ENCODE measurements around the gene MRPL2.
A peak's percentile ranks its signal among the peaks of the same experiment; 100 is the strongest.

The MRPL2 gene

GRCh38 chr6:43053545-43054205 is 5.6 kb downstream of the MRPL2 start, which contains the start of gene CUL7:
TSS of gene CUL7 (minus strand) at chr6:43053851. CDS start at chr6:43052788, 1,063 bp downstream.
- TF ChIP-seq CTCF (IDR thresholded peaks at IDR 0.05; ENCODE audit: control insufficient read depth, insufficient read depth, low read depth, low read length, missing control alignments), result no peak
- peak within 1 kb of the TSS; percentile 70 for H3K4me3 ChIP-seq (ENCODE audit: control insufficient read depth, low read depth, low read length)
- peak; percentile 70 for DNase-seq (ENCODE audit: low read depth)

- H3K4me3 ChIP-seq (ENCODE audit: control insufficient read depth, low read depth, low read length), result peak overlapping the region; percentile 70
- DNase-seq (ENCODE audit: low read depth), result no peak
- TF ChIP-seq CTCF (IDR thresholded peaks at IDR 0.05; ENCODE audit: control insufficient read depth, insufficient read depth, low read depth, low read length, missing control alignments), result no peak
Measured at GRCh38 chr6:43052842-43053544, 6.2 kb downstream of the MRPL2 start.

DNA sequence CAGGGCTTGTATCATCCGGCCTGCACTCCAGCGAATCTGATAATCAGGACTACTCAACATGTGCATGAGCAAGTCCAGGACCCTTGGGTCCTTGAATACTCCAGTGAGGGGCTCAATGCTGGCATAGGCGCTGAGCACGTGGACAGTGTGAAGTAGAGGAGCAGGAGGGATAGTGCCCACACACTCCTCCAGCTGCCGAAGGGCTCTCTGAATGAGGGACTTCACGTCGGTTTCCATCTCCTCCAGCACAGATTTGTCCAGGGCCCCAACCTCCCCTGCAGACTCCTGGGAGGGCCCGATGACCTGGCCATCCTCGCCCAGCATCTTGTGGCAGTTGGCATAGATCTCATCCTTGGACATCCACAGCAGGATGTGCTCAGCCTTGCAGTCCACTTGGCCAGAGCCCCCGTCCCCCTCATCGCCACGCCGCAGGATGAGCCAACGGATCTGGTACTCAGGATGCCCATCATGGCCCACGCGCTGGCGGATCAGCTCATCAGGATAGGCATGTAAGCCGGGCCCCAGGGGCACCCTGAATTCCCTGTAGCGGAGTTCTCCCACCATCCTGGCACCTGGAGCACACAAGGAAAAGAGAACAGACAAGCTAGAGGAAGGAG is 6.9 kb downstream of the MRPL2 start:
- no peak for DNase-seq (ENCODE audit: low read depth)
- H3K4me3 ChIP-seq (ENCODE audit: control insufficient read depth, low read depth, low read length), result peak overlapping the region; percentile 70
- TF ChIP-seq CTCF (IDR thresholded peaks at IDR 0.05; ENCODE audit: control insufficient read depth, insufficient read depth, low read depth, low read length, missing control alignments), result no peak

DNA sequence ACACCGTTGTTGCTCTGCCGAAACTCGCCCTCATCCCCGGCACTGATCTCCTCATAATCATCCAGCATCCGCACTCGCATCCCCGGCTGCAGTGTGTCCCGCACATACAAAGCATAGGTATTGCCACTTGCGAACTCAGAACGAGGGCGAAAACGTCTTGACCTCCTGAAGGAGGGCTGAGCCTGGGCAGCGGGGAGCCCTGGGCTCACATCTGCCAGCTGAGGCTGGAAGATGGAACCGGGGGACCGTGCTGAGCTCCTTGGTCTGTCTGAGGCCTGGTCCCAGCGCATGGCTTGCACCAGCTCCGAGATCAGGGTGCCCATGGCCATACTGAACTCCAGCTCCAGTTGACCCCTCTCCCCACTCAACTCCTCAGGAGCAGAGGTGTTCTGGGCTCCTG is 8.3 kb downstream of the MRPL2 start:
- no peak for TF ChIP-seq CTCF (IDR thresholded peaks at IDR 0.05; ENCODE audit: control insufficient read depth, insufficient read depth, low read depth, low read length, missing control alignments)

GRCh38 chr6:43047998-43048397 is 11.2 kb downstream of the MRPL2 start:
- no peak overlapping the region for H3K4me3 ChIP-seq (ENCODE audit: control insufficient read depth, low read depth, low read length)
- no peak for TF ChIP-seq CTCF (IDR thresholded peaks at IDR 0.05; ENCODE audit: control insufficient read depth, insufficient read depth, low read depth, low read length, missing control alignments)
- DNase-seq (ENCODE audit: low read depth), result no peak

More for the DNA sequence above, 8.3 kb downstream of the MRPL2 start:
- DNase-seq (ENCODE audit: low read depth), result no peak
- no peak overlapping the region for H3K4me3 ChIP-seq (ENCODE audit: control insufficient read depth, low read depth, low read length)

DNA sequence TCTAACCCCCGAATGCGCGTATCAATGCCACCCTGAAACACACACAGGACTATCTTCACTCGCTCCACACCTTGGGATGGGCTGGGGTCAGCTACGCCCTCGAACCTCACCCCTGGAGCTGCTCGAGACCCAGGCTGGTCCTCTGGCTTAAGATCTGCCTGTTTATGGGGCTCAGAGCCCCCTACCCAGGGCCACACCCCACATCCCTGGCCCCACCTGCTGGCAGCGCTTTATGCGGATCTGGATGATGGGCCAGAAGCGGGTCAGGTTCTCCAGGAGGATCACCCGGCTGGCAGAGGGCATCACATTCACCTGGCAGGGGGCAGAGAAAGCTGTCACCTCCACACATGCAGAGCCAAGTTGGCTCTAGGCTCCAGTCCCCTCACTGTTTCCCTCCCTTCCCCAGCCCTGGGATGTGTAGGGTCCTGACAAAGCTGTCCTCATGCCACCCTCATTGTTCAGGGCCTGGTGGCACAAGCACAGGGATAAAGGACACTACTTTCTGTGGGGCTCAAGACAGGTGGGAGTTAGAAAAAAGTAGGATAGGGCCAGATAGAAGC is 13.8 kb downstream of the MRPL2 start:
- no peak for DNase-seq (ENCODE audit: low read depth)
- H3K4me3 ChIP-seq (ENCODE audit: control insufficient read depth, low read depth, low read length), result no peak overlapping the region
- no peak for TF ChIP-seq CTCF (IDR thresholded peaks at IDR 0.05; ENCODE audit: control insufficient read depth, insufficient read depth, low read depth, low read length, missing control alignments)

Measured in AG09309 (cell line).